Prostate gland (tissue), 2 donors: ENCODE measurements around the gene GPR87. TPM values are rescaled to one million over a fixed set of nuclear protein-coding genes. Genes with fewer than 3 reads are reported as not detected.

Source experiments
- DNase-seq: peaks from one replicate; pipeline ENCODE4 v3.0.0-alpha.2; 2019; ENCODE audit warnings: low spot score
- H3K27ac ChIP-seq, 2 donors: fragments of 200-600 bp; sonication (generic); 2 replicates each; pipeline ENCODE4 v1.5.1; 2017 to 2019
- H3K27me3 ChIP-seq: fragments of 200-600 bp; sonication (generic); replicated peaks from 2 replicates; pipeline ENCODE4 v1.5.1; 2019; ENCODE audit not compliant: insufficient read depth
- H3K36me3 ChIP-seq, 2 donors: fragments of 200-600 bp; sonication (generic); 1 replicate in 1 of 2; 2 replicates in 1 of 2; pipeline versions ENCODE4 v1.5.1 to v1.8.1; 2017 to 2019
- H3K4me1 ChIP-seq: fragments of 200-600 bp; sonication (generic); replicated peaks from 2 replicates; pipeline ENCODE4 v1.5.1; 2019
- H3K4me3 ChIP-seq, 2 donors: fragments of 200-600 bp; sonication (generic); 2 replicates each; pipeline ENCODE4 v1.5.1; 2017 to 2019
- H3K9me3 ChIP-seq: fragments of 200-600 bp; sonication (generic); 2 replicates; pipeline ENCODE4 v1.5.1; 2017
- POLR2A ChIP-seq: fragments of 450-650 bp; IDR thresholded peaks from one replicate; pipeline ENCODE4 v1.6.1; 2016; ENCODE audit warnings: antibody characterized with exemption, mild to moderate bottlenecking
- POLR2AphosphoS5 ChIP-seq: sonication (generic); formaldehyde crosslinking; IDR thresholded peaks from one replicate; pipeline ENCODE4 v1.6.1; 2017; ENCODE audit warnings: antibody characterized with exemption
- WGBS: methylation state at CpG from one replicate; pipeline ENCODE4 v1.1.5; 2018; 5-methylcytosine and 5-hydroxymethylcytosine counted together
- intact Hi-C: fragments of 100-400 bp; cut with DNase I; formaldehyde crosslinking; loops from one replicate; pipeline ENCODE4 v1.14.2; 2022
- total RNA-seq, 2 donors: library from RNA; depleted of rRNA; stranded (reverse); fragments of >200 nt; gene quantifications; one replicate each; pipeline ENCODE4 v1.1.0, GENCODE V29; 2016
- TF ChIP-seq, protein P1 (sequence below), 4 experiments: fragments of 200-600 bp in 2 of 4; fragments of 450-650 bp in 2 of 4; sonication (generic) in 2 of 4; IDR thresholded peaks; 1 replicate in 3 of 4; 2 replicates in 1 of 4; pipeline ENCODE4 v1.5.1; 2016 to 2019; ENCODE audit warnings: antibody characterized with exemption in 4 of 4, mild to moderate bottlenecking in 2 of 4, moderate library complexity in 2 of 4

Gene GPR87
- total RNA-seq, 2 donors from 2014 or later, result 9.3 to 10.9 TPM

DNA sequence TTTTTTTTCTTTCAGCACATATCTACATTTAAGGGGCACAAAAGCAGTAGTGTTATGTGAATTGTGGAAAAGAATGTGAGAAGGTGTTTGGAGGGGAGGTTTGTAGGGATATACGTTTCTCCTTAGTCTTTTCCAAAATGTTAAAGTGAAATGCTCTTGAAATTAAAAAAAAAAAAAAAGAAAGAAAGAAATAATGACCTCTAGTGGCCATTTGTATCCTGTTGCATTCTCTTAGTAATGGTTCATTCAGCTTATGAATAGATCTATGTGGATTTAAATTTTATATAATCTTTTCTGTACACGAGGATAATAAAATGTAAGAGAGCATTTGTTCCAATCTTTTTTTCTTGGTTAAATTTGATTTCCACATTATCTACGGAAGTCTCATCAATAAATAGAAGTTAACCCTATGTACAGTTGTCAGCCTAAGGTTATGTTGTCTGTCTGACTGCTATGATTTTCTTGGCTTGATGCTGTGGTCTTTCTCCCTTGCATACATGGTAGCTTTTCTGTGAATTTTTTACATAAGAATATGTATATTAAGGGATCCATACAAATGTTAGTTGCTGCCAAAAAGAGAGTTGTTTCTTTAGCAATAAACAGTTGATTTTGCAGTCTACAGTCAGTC is 11.1 kb upstream of the GPR87 start:
- Histone ChIP-seq H3K27me3 (no peaks in the 10 kb centered on the region), H3K9me3 (no peaks in the 10 kb centered on the region), H3K4me1 (no peaks in the 10 kb centered on the region), H3K4me3 (no peak overlapping the region), H3K36me3 (no peaks in the 10 kb centered on the region), H3K27ac (no peak overlapping the region)
- intact Hi-C loops, result no loop called here
- WGBS, result 8% methylated on average over 3 of the region's 3 CpGs
- no peak for DNase-seq
- TF ChIP-seq POLR2A, result no peak
- TF ChIP-seq, protein P1, sequence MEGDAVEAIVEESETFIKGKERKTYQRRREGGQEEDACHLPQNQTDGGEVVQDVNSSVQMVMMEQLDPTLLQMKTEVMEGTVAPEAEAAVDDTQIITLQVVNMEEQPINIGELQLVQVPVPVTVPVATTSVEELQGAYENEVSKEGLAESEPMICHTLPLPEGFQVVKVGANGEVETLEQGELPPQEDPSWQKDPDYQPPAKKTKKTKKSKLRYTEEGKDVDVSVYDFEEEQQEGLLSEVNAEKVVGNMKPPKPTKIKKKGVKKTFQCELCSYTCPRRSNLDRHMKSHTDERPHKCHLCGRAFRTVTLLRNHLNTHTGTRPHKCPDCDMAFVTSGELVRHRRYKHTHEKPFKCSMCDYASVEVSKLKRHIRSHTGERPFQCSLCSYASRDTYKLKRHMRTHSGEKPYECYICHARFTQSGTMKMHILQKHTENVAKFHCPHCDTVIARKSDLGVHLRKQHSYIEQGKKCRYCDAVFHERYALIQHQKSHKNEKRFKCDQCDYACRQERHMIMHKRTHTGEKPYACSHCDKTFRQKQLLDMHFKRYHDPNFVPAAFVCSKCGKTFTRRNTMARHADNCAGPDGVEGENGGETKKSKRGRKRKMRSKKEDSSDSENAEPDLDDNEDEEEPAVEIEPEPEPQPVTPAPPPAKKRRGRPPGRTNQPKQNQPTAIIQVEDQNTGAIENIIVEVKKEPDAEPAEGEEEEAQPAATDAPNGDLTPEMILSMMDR (IDR thresholded peaks at IDR 0.05), result peak in 3 of 4 experiments; percentile 29 to 41 (median 37)
- no peak for TF ChIP-seq POLR2AphosphoS5

- intact Hi-C loops, result no loop called here
- H3K36me3 ChIP-seq, result no peaks in the 10 kb centered on the region
- H3K27ac ChIP-seq, result no peak overlapping the region
- no peaks in the 10 kb centered on the region for H3K27me3 ChIP-seq
- DNase-seq, result no peak
- H3K4me3 ChIP-seq, result no peak overlapping the region
- no peaks in the 10 kb centered on the region for H3K9me3 ChIP-seq
- TF ChIP-seq POLR2A (no peak), POLR2AphosphoS5 (no peak)
- TF ChIP-seq, protein P1 (IDR thresholded peaks at IDR 0.05), result no peak
- WGBS, result 90% methylated on average over 1 of the region's 1 CpG
- H3K4me1 ChIP-seq, result no peaks in the 10 kb centered on the region
Measured at GRCh38 chr3:151322511-151322910, 5.9 kb upstream of the GPR87 start.

DNA sequence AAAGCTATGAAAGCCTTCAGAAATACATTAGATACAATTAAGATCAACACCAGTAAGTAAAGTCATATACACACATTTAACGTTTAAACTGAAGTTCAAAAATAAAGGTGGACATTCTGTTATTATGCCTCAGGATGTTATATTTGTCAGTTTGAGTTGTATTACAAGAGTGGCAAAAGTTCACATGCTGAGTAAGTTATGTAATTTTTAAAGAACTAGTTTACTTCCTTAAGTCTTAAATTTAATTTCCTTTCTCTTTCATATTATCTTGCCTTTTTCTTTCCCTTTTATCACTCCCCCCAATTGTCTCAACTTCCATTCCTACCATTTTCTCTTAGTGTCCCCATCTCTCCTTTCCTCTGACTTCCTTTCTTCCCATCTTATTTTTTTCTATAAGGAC is 4.9 kb upstream of the GPR87 start:
- no peak for DNase-seq
- WGBS, result 33% methylated on average over 1 of the region's 1 CpG
- TF ChIP-seq POLR2A, result no peak
- TF ChIP-seq, protein P1 (IDR thresholded peaks at IDR 0.05), result no peak
- TF ChIP-seq POLR2AphosphoS5, result no peak
- intact Hi-C loops, result no loop called here
- Histone ChIP-seq H3K9me3 (no peaks in the 10 kb centered on the region), H3K4me3 (no peak overlapping the region), H3K27ac (no peak overlapping the region), H3K4me1 (no peaks in the 10 kb centered on the region), H3K36me3 (no peaks in the 10 kb centered on the region), H3K27me3 (no peaks in the 10 kb centered on the region)

- no peak for DNase-seq
- 57% methylated on average over 2 of the region's 2 CpGs for WGBS
- no peak overlapping the region for H3K4me3 ChIP-seq
- no peaks in the 10 kb centered on the region for H3K36me3 ChIP-seq
- intact Hi-C loops, result no loop called here
- no peaks in the 10 kb centered on the region for H3K9me3 ChIP-seq
- TF ChIP-seq POLR2A (no peak), POLR2AphosphoS5 (no peak)
- TF ChIP-seq, protein P1 (IDR thresholded peaks at IDR 0.05), result no peak
- H3K27me3 ChIP-seq, result no peaks in the 10 kb centered on the region
- H3K4me1 ChIP-seq, result no peaks in the 10 kb centered on the region
- H3K27ac ChIP-seq, result no peak overlapping the region
Measured at GRCh38 chr3:151320131-151320530, 3.5 kb upstream of the GPR87 start.

GRCh38 chr3:151319628-151320027 is 3.0 kb upstream of the GPR87 start:
- WGBS, result 58% methylated on average over 4 of the region's 4 CpGs
- H3K36me3 ChIP-seq, result no peaks in the 10 kb centered on the region
- H3K4me1 ChIP-seq, result no peaks in the 10 kb centered on the region
- intact Hi-C loops, result no loop called here
- H3K27ac ChIP-seq, result peak overlapping the region in 1 of 2 donors; percentile 5
- H3K9me3 ChIP-seq, result no peaks in the 10 kb centered on the region
- DNase-seq, result no peak
- TF ChIP-seq POLR2A (no peak), POLR2AphosphoS5 (no peak)
- TF ChIP-seq, protein P1 (IDR thresholded peaks at IDR 0.05), result no peak
- no peaks in the 10 kb centered on the region for H3K27me3 ChIP-seq
- no peak overlapping the region for H3K4me3 ChIP-seq
